Esophagus squamous epithelium (tissue), 5 donors: ENCODE results near the gene TMEM100. TPM values are rescaled to one million over a fixed set of nuclear protein-coding genes. Genes with fewer than 3 reads are reported as not detected.

ENCODE experiments used
- DNase-seq: peaks from one replicate; lab custom pipeline; 2025; lab: John Stamatoyannopoulos, UW
- H3K27ac ChIP-seq, 4 donors: fragments of 200-600 bp; sonication (generic); one replicate each; pipeline ENCODE4 v1.5.1; 2016 to 2019; ENCODE audit warnings: mild to moderate bottlenecking in 1 of 4
- H3K27me3 ChIP-seq, 4 donors: fragments of 200-600 bp; sonication (generic); 1 replicate in 3 of 4; 2 replicates in 1 of 4; pipeline versions ENCODE4 v1.5.1 to v1.6.0; 2017 to 2021; ENCODE audit warnings: antibody characterized with exemption in 1 of 4
- H3K36me3 ChIP-seq, 3 donors: fragments of 200-600 bp; sonication (generic); one replicate each; pipeline ENCODE4 v1.5.1; 2016 to 2019
- H3K4me1 ChIP-seq, 3 donors: fragments of 200-600 bp; sonication (generic); one replicate each; pipeline ENCODE4 v1.5.1; 2017 to 2019
- H3K4me3 ChIP-seq, 4 donors: fragments of 200-600 bp; sonication (generic); 1 replicate in 3 of 4; 2 replicates in 1 of 4; pipeline ENCODE4 v1.5.1; 2016 to 2019; ENCODE audit warnings: mild to moderate bottlenecking in 2 of 4, moderate library complexity in 1 of 4
- H3K9me3 ChIP-seq, 3 donors: fragments of 200-600 bp; sonication (generic); one replicate each; pipeline ENCODE4 v1.5.1; 2016 to 2019
- POLR2A ChIP-seq, 4 donors: fragments of 450-650 bp; IDR thresholded peaks; one replicate each; pipeline ENCODE4 v1.6.1; 2017; ENCODE audit warnings: antibody characterized with exemption in 4 of 4, mild to moderate bottlenecking in 4 of 4, moderate library complexity in 3 of 4
- WGBS, 2 donors: methylation state at CpG; one replicate each; pipeline ENCODE4 v1.1.5; 2018; 5-methylcytosine and 5-hydroxymethylcytosine counted together
- intact Hi-C: fragments of 100-400 bp; cut with DNase I; formaldehyde crosslinking; loops from one replicate; pipeline ENCODE4 v1.15.0; 2022
- total RNA-seq, 4 donors: library from RNA; depleted of rRNA; stranded (reverse); fragments of >200 nt; gene quantifications; one replicate each; pipeline ENCODE4 v1.1.0, GENCODE V29; 2016
- TF ChIP-seq, protein P1 (sequence below), 6 experiments: fragments of 450-650 bp in 4 of 6; fragments of 200-600 bp in 2 of 6; sonication (generic) in 2 of 6; IDR thresholded peaks; one replicate each; pipeline ENCODE4 v1.5.1; 2016 to 2019; ENCODE audit warnings: antibody characterized with exemption in 6 of 6, mild to moderate bottlenecking in 4 of 6, moderate library complexity in 4 of 6
- donor health status: DM: yes; HTN: yes; CAD: no.

The TMEM100 gene
- total RNA-seq, 4 donors from 2014 or later: 1.1 to 7.8 (median 3.1) TPM; not detected in 1

DNA sequence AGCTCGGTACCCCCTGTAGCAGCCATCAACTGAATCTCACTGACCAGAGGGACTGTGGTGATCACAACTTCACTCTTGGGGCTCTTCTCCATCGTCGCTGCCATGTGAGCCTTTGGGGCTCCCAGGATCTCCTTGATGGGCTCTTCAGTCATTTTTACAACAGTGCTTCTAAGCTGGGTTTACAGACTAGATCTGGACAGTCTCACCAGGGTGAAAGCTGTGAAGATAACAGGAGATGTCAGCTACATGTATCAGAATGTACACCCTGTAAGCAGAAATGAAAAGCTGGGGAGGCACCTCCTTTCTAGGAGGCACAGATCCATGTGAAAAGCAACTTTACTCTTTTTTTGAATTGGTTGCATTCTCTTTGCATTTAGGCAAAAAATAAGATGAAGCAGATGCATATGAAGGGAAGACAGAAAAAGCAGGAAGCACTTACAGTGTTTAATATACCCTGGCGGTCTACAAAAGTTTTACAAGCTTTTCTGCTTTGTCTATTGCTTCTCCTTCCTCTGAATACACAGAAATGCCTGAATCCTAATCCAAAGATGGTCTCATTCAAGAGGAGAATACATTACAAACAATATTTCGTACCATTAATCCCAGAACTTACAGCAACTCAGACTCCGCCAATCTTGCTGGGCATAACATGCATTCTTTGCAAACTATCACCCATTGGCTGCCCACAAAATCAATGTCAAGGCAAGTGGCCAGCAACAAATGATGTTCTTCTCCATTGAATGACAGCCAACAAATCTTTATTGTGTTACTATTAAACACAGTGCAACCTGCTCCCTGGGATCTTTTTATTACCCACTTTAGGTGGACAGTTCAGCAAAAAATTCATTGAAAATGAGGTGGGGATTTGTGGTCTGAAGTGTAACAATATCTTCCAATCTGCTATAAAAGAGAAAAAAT is 1.5 kb downstream of the TMEM100 start:
- intact Hi-C loops: no loop called here
- no peaks in the 10 kb centered on the region for H3K36me3 ChIP-seq
- H3K27me3 ChIP-seq: no peaks in the 10 kb centered on the region
- peak overlapping the region in 3 of 4 donors; percentile 35 to 53 (median 37) for H3K4me3 ChIP-seq
- no peak overlapping the region for H3K27ac ChIP-seq
- no peaks in the 10 kb centered on the region for H3K9me3 ChIP-seq
- WGBS, 2 donors: 67 to 82% methylated on average over 4 to 6 of the region's 6 CpGs
- DNase-seq: no peak
- peaks cover 0 to 30% (median 4%) of the 10 kb centered on the region in 3 donors for H3K4me1 ChIP-seq
- TF ChIP-seq, protein P1, sequence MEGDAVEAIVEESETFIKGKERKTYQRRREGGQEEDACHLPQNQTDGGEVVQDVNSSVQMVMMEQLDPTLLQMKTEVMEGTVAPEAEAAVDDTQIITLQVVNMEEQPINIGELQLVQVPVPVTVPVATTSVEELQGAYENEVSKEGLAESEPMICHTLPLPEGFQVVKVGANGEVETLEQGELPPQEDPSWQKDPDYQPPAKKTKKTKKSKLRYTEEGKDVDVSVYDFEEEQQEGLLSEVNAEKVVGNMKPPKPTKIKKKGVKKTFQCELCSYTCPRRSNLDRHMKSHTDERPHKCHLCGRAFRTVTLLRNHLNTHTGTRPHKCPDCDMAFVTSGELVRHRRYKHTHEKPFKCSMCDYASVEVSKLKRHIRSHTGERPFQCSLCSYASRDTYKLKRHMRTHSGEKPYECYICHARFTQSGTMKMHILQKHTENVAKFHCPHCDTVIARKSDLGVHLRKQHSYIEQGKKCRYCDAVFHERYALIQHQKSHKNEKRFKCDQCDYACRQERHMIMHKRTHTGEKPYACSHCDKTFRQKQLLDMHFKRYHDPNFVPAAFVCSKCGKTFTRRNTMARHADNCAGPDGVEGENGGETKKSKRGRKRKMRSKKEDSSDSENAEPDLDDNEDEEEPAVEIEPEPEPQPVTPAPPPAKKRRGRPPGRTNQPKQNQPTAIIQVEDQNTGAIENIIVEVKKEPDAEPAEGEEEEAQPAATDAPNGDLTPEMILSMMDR (IDR thresholded peaks at IDR 0.05): no peak
- TF ChIP-seq POLR2A (IDR thresholded peaks at IDR 0.05): no peak

DNA sequence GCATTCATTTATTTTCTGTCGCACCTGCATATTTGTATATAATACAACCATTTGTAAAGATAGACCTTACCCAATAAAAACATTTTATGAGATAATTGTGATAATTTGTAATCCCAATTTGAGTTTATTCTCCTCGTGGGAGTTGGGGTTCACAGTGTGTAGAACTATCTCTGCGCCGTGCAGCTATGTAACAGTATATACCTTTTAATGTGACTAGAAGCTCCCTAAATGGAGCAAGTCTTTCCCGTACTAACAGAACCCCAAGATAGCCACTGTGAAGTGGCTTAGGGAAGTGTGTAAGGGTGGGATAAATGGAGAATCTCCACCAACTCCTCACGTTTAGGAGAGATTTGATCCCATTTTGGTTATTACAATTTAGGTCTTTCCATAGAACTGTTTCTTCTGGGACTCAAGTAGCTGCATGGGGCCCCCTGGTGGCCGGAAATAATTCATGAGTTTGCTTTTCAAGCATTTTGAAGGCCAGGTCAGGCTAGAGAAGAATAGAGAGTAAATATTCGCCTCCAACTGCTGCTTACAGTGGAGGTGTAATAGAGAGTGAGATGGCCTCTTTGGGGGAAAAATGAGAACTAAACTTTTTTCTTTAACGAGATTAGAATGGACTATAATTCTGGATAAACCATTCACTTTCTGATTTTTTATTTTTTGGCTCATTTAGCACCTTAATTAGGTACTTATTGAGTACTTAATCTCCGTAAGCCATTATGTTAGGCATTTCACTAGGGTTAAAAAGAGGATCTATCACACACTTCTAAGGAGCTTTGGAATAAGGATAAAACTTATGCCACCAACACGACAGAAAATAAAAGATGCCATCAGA is 4.5 kb downstream of the TMEM100 start:
- no peak for DNase-seq
- Histone ChIP-seq H3K27ac (no peak overlapping the region), H3K9me3 (no peaks in the 10 kb centered on the region), H3K36me3 (no peaks in the 10 kb centered on the region), H3K4me1 (peaks cover 0 to 18% (median 0%) of the 10 kb centered on the region in 3 donors), H3K27me3 (no peaks in the 10 kb centered on the region), H3K4me3 (no peak overlapping the region)
- WGBS, 2 donors: 48 to 51% methylated on average over 11 of the region's 11 CpGs
- no peak for TF ChIP-seq POLR2A (IDR thresholded peaks at IDR 0.05)
- TF ChIP-seq, protein P1 (IDR thresholded peaks at IDR 0.05): peak; percentile 62 to 79 (median 68)
- intact Hi-C loops: loop anchor here (5.0 kb wide), 1 partner anchor 191 kb away; no protein-coding TSS in a partner anchor

DNA sequence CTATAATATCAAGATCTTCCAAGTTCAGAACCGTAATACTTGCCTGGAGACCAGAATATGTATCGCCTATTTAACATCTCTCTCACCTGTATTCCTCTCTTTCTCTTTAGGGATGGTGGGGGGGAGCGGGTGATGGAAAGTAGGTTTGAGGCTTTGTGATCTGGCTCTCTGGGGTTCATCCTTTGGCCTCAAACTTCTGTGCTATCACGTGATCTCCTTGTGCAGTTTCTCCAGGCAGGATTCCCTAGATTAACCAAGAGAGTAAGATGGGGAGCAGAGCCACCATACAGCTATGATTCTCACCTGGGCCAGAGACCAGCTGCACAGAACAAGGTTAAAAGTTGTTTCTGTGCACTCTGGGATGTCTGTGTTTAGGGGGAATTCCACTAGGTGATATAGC is 5.2 kb downstream of the TMEM100 start:
- Histone ChIP-seq H3K36me3 (no peaks in the 10 kb centered on the region), H3K27me3 (no peaks in the 10 kb centered on the region), H3K27ac (no peak overlapping the region), H3K9me3 (no peaks in the 10 kb centered on the region), H3K4me3 (no peak overlapping the region), H3K4me1 (peaks cover 0 to 11% (median 0%) of the 10 kb centered on the region in 3 donors)
- intact Hi-C loops: loop anchor here (5.0 kb wide), 1 partner anchor 190 kb away; no protein-coding TSS in a partner anchor
- TF ChIP-seq, protein P1 (IDR thresholded peaks at IDR 0.05): no peak
- TF ChIP-seq POLR2A (IDR thresholded peaks at IDR 0.05): no peak
- DNase-seq: no peak
- 77 to 89% methylated on average over 4 of the region's 4 CpGs for WGBS, 2 donors

DNA sequence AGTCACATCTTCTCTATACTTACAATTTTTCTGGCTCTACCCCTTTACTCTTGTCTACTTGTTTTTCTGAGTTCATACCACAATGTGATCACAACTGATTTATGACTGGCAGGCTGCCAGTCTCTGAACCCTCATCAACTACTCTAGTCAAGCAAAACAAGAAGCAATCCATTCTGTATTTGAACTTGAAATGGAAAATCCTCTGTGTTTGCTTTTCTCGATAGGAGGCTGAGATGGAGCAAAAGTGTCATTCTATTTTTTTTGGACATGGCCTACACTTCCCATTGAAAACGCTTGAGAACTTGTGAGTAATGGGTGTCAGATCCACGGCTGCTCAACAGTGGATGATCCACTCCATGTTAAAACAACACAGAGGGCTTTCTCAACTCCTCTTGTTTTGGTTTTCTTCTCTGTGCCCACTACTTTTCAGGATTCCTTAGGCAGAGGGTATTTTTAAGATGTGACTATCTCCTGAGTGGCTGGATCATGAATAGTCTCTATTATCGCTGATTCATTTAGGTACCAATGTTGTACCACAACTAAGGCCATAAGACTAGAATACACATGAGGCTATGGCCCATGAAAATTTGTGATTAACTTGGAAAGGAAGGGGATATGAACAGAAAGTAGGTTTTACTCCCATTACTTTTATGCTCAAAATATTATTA is 11.7 kb downstream of the TMEM100 start:
- Histone ChIP-seq H3K4me3 (no peak overlapping the region), H3K9me3 (no peaks in the 10 kb centered on the region), H3K27ac (peak overlapping the region in 2 of 4 donors; percentile 18 to 55), H3K36me3 (no peaks in the 10 kb centered on the region), H3K4me1 (peaks cover 0 to 30% (median 6%) of the 10 kb centered on the region in 3 donors), H3K27me3 (no peaks in the 10 kb centered on the region)
- TF ChIP-seq POLR2A (IDR thresholded peaks at IDR 0.05): no peak
- TF ChIP-seq, protein P1 (IDR thresholded peaks at IDR 0.05): no peak
- intact Hi-C loops: no loop called here
- no peak for DNase-seq
- WGBS, 2 donors: 50 to 64% methylated on average over 4 of the region's 4 CpGs
